ENCODE data around the gene CCDC27.

CCDC27 gene

DNA sequence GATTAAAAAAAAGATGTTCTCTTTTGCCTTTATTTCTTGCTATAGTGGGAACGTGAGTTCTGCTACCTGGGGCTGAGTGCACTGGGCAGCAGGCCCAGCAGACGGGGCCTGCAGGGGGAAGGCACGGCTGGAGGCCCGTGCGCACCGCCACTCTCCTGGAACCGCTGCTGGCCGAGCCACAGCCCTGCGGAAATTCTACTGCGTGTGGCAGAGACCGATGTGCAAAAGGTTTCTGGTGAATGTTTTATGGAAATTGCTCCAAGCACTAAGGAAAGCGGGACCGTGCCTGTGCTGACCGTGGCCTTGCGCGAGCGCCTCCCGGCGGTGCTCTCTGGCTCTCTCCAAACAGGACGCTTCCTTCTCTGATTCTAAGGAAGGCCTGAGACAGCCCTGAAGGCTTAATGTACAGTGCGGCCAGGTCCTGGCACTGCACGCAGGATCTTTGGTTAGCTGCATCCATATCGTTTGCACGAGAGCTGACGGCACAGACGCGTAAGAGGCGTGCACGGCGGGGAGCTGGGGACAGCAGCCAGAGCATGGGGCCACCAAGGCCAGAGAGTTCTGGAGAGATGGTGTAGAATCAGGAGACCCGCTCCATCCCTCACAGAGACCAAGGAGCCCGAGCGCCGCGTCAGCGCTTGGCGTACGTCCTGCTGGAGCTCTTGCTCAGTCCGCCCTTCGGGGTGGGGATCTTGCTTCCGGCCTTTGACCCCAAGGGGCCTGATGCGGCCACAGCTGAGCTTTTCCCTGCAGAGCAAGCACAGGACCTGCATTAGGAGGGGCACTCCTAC lies 62.7 kb downstream of the CCDC27 start:
- no peaks in the 10 kb centered on the region for H3K27me3 Mint-ChIP-seq
- H3K9me3 Mint-ChIP-seq, result no peaks in the 10 kb centered on the region
- no peak for DNase-seq
- H3K27ac Mint-ChIP-seq, result no peak overlapping the region
- no peaks in the 10 kb centered on the region for H3K4me1 Mint-ChIP-seq (ENCODE audit: low read depth)
- no peak overlapping the region for H3K4me3 Mint-ChIP-seq
- H3K36me3 Mint-ChIP-seq (ENCODE audit: low read depth), result peaks cover 41% of the 10 kb centered on the region

DNA sequence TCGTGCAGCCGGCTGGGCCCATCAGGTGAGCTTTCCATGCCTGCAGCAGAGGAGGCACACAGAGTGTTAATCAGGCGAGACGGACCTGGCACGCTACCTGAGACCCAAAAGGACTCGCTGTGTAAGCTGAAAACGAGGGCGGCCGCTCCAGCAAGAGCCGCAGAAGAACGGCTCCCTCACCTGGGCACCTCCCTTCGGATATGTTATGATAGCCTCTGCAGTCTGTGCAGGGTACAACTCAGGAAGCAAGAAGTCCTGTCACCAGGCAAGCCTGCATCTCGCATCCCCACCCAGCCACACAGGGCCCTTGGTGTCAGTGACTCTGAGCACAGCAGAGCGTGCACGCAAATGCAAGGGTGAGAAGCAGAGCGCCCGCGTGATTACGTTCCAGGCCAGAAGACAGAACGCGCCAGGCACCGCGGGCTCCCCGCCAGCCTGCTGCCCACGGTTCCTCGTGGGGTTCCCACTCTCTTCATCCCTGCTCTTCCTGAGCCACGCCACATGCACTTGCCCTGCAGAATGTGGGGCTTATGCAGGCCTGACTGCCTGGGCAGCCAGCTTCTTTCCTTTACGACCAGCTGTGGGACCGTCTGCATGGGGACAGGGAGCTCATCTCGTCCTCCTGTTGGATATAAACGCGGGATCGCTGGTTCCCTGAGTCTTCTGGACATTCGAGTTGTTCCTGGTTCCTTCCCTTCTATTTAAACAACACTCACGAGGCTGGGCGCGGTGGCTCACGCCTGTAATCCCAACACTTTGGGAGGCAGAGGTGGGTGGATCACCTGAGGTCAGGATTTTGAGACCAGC lies 64.3 kb downstream of the CCDC27 start:
- DNase-seq, result no peak
- Mint-ChIP-seq H3K4me1 (ENCODE audit: low read depth) (no peaks in the 10 kb centered on the region), H3K9me3 (no peaks in the 10 kb centered on the region), H3K27me3 (no peaks in the 10 kb centered on the region), H3K27ac (no peak overlapping the region), H3K4me3 (no peak overlapping the region), H3K36me3 (ENCODE audit: low read depth) (peaks cover 56% of the 10 kb centered on the region)

GRCh38 chr1:3817138-3817740 lies 65.0 kb downstream of the CCDC27 start:
- Mint-ChIP-seq H3K27me3 (no peaks in the 10 kb centered on the region), H3K9me3 (no peaks in the 10 kb centered on the region), H3K27ac (no peak overlapping the region), H3K36me3 (ENCODE audit: low read depth) (peaks cover 63% of the 10 kb centered on the region), H3K4me3 (no peak overlapping the region), H3K4me1 (ENCODE audit: low read depth) (no peaks in the 10 kb centered on the region)
- DNase-seq, result no peak

DNA sequence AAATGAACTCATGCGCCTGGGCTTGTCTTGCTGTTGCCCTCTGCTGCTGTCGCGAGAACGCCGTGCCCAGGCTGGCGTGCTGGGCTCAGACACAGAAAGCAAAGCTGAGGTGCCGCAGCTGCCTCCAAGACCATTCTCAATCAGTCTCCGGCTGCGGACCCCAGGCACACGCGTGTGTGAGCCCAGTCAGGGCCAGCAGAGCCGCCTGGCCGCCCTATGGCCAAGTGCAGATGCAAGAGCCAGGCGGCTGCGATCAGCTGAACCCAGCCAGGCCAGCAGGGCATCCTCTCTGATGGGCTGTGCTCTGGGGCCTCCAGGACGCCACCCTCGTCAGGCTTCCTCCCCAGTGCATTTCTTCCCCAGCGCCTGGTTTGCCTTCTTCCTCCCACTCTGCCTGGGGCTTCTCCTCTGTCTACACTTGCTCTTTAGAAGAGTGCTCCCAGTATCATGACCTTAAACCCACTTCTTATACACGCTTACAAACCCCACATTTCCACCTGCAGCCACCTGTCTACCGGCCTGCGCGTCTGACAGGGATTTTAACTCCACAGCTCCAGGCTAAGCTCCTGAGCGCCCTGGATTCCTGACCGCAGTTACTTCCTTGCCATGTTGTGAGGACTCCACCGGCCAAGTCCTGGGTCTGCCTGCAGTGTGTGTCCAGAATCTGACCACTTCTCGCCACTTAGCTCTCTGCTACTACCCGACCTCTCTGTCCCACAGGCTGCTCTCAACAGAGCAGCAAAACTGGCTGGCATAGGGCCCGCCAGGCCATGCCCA lies 65.8 kb downstream of the CCDC27 start:
- Mint-ChIP-seq H3K36me3 (ENCODE audit: low read depth) (peaks cover 71% of the 10 kb centered on the region), H3K27me3 (no peaks in the 10 kb centered on the region), H3K27ac (no peak overlapping the region), H3K4me1 (ENCODE audit: low read depth) (no peaks in the 10 kb centered on the region), H3K9me3 (no peaks in the 10 kb centered on the region), H3K4me3 (no peak overlapping the region)
- DNase-seq, result no peak

DNA sequence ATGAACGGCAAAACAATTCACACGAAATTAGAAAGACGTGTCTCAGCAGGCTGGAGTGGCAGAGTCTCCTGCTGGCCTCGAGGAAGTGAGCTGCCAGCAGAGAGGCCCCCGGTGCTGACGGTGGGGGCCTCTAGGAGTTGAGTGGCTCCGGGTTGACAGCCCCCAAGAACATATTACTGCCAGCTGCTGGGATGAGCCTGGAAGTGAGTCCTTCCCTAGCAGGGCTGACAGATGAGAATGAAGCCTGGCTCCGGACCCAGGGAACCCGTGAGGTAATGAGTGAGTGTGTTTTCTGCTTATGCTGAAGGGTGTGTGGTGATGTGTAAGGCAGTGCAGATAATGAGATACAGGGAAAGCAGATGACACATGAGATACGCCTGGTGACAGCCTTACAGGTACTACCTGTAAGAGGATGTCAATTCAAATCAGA lies 67.5 kb downstream of the CCDC27 start:
- no peak for DNase-seq
- peaks cover 75% of the 10 kb centered on the region for H3K36me3 Mint-ChIP-seq (ENCODE audit: low read depth)
- no peak overlapping the region for H3K27ac Mint-ChIP-seq
- H3K9me3 Mint-ChIP-seq, result no peaks in the 10 kb centered on the region
- no peaks in the 10 kb centered on the region for H3K4me1 Mint-ChIP-seq (ENCODE audit: low read depth)
- no peaks in the 10 kb centered on the region for H3K27me3 Mint-ChIP-seq
- no peak overlapping the region for H3K4me3 Mint-ChIP-seq

DNA sequence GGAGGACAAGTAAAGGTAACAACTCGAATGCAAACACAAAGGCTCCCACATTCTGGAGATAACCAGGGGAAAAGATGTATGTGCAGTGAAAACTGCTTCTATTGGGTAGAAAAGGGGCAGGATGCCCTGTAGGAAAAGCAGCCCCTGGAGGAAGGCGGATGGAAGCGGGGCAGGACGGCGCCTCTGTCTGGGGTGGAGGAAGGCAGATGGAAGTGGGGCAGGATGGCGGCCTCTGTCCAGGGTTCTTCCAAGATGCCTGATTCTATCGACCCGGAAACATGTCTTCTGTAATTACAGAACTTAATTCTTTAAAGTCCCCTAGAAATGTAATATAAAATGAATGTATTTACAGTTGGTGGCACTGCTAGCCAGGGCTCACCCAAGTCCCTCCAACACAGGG lies 68.1 kb downstream of the CCDC27 start:
- Mint-ChIP-seq H3K27me3 (no peaks in the 10 kb centered on the region), H3K27ac (no peak overlapping the region), H3K9me3 (no peaks in the 10 kb centered on the region), H3K36me3 (ENCODE audit: low read depth) (peaks cover 69% of the 10 kb centered on the region), H3K4me1 (ENCODE audit: low read depth) (no peaks in the 10 kb centered on the region), H3K4me3 (no peak overlapping the region)
- DNase-seq, result no peak

GRCh38 chr1:3821004-3821403 lies 68.8 kb downstream of the CCDC27 start:
- Mint-ChIP-seq H3K27me3 (no peaks in the 10 kb centered on the region), H3K27ac (no peak overlapping the region), H3K36me3 (ENCODE audit: low read depth) (peaks cover 70% of the 10 kb centered on the region), H3K9me3 (no peaks in the 10 kb centered on the region), H3K4me3 (no peak overlapping the region), H3K4me1 (ENCODE audit: low read depth) (no peaks in the 10 kb centered on the region)
- DNase-seq, result no peak

Data from activated T-cell treated with anti-CD3 and anti-CD28 coated beads, Interleukin-2, amount 50 U/mL, for 24 hours (primary cell).